ENCODE measurements around the gene MUCL3. TPM values are rescaled to one million over a fixed set of nuclear protein-coding genes. Genes with fewer than 3 reads are reported as not detected.

MUCL3 gene
- total and polyA plus RNA-seq, 2 of the 8 experiments (the other 6 are each of a cell fraction or from before 2014, with no cell fraction given) = 0.15 to 0.37 TPM

DNA sequence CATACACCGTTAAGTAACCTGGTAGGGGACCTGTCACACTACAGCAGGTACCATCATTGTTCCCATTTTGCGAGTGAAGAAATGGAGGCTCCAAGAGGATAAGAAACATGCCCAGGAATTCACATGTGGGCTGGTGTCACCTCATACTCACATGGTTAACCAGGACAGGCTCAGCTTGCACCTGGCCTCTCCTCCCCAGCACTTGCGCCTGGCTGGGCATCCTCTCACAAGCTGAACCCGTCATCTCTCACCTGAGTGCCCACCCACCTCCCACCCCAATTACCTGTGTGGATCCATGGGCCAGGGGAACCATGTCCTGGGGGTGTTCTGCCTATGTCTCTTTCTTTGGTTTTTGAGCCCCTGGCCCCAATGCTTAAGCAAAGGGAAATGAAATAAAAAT lies 10.3 kb upstream of the MUCL3 start:
- Histone ChIP-seq H3K36me3 (ENCODE audit: control insufficient read depth in 2 of 4, insufficient read depth in 4 of 4, low read length in 3 of 4) (peaks cover 0 to 15% (median 9%) of the 10 kb centered on the region in 4 experiments; a peak in 5 of 8 replicates), H2BK5ac (ENCODE audit: low read depth, low read length) (no peak overlapping the region), H3K18ac (ENCODE audit: extremely low read depth, low read length) (no peak overlapping the region), H3K14ac (ENCODE audit: insufficient read length) (no peak overlapping the region), H3K9me3 (ENCODE audit: insufficient read depth in 2 of 2, low read depth in 1 of 2, low read length in 1 of 2) (peaks cover 0 to 6% of the 10 kb centered on the region in 2 experiments; a peak in 2 of 4 replicates), H3K9ac (replicated peaks in 1 of 4; ENCODE audit: extremely low read depth in 1 of 4, low read depth in 3 of 4, low read length in 3 of 4) (no peak overlapping the region), H3K79me2 (ENCODE audit: control insufficient read depth in 1 of 2, insufficient read depth in 2 of 2, low read length in 2 of 2) (no peaks in the 10 kb centered on the region), H3K23me2 (ENCODE audit: low read depth, low read length) (0 out of 2 replicates have a peak, but pooled peaks cover 4% of the 10 kb centered on the region), H3K4me1 (replicated peaks in 1 of 4; ENCODE audit: control insufficient read depth in 3 of 4, insufficient read depth in 4 of 4, low read length in 3 of 4) (0 out of 7 replicates have a peak, but pooled peaks cover 0 to 3% (median 0%) of the 10 kb centered on the region in 4 experiments), H4K20me1 (replicated peaks in 1 of 2; ENCODE audit: control insufficient read depth in 1 of 2, insufficient read depth in 2 of 2, low read length in 2 of 2) (no peaks in the 10 kb centered on the region), H3K4me3 (ENCODE audit: extremely low read depth in 1 of 4, insufficient read depth in 2 of 4, low read depth in 3 of 4, low read length in 4 of 4) (no peak overlapping the region), H2BK12ac (ENCODE audit: low read depth, low read length) (no peak overlapping the region), H4K91ac (replicated peaks; ENCODE audit: insufficient read length, low read length) (no peak overlapping the region), H2BK20ac (ENCODE audit: low read length) (no peak overlapping the region), H3K27me3 (replicated peaks in 1 of 4; ENCODE audit: control insufficient read depth in 3 of 4, extremely low read depth in 1 of 4, insufficient read depth in 3 of 4, low read length in 3 of 4) (no peaks in the 10 kb centered on the region), H2BK15ac (ENCODE audit: low read length) (no peak overlapping the region), H2AFZ (ENCODE audit: low read length) (no peak overlapping the region), H3K23ac (ENCODE audit: insufficient read length) (no peak overlapping the region), H3K27ac (ENCODE audit: low read depth, low read length) (no peak overlapping the region), H3K56ac (replicated peaks; ENCODE audit: insufficient read length, low read depth, low read length) (no peak overlapping the region), H4K8ac (ENCODE audit: extremely low read depth, insufficient read depth, low read length) (no peak overlapping the region), H2BK120ac (replicated peaks; ENCODE audit: low read depth, low read length) (no peak overlapping the region), H4K5ac (ENCODE audit: insufficient read length, low read depth, low read length) (no peak overlapping the region), H3K4me2 (ENCODE audit: insufficient read depth in 1 of 2, low read depth in 2 of 2, low read length in 2 of 2) (no peak overlapping the region), H3K79me1 (ENCODE audit: low read depth, low read length) (no peaks in the 10 kb centered on the region), H2AK5ac (ENCODE audit: low read depth, low read length) (no peak overlapping the region), H3K4ac (replicated peaks; ENCODE audit: insufficient read length, low read depth, low read length) (no peak overlapping the region)
- POLR2A ChIA-PET (ENCODE audit: partially characterized antibody) = interaction anchor here (0.8 to 2.1 kb wide), 3 partner anchors 10 to 157 kb away, joined by 3 to 8 read pairs (median 3); partner anchors contain the start of gene MUCL3
- DNase-seq (ENCODE audit: low read depth in 1 of 2, low spot score in 2 of 2) = no peak
- CTCF ChIA-PET (ENCODE audit: partially characterized antibody) = interaction anchor here (1.2 to 4.2 kb wide), 9 partner anchors 8 to 199 kb away, joined by 3 to 18 read pairs (median 6); no protein-coding TSS in a partner anchor
- no peak for TF ChIP-seq SP1 (IDR thresholded peaks at IDR 0.05; ENCODE audit: low read depth, low read length)
- no peak for TF ChIP-seq MAFK (IDR thresholded peaks at IDR 0.05; ENCODE audit: low read depth, low read length)
- TF ChIP-seq TCF12 (IDR thresholded peaks at IDR 0.05; ENCODE audit: low read depth, low read length) = no peak
- no peak for TF ChIP-seq NRF1 (IDR thresholded peaks at IDR 0.05; ENCODE audit: low read depth, low read length)
- no peak for TF ChIP-seq ASH2L (IDR thresholded peaks at IDR 0.05; ENCODE audit: low read length)
- no peak for TF ChIP-seq EP300 (IDR thresholded peaks at IDR 0.05; ENCODE audit: borderline replicate concordance in 1 of 2, low read depth in 2 of 2, low read length in 2 of 2)
- no peak for TF ChIP-seq POLR2AphosphoS5 (IDR thresholded peaks at IDR 0.05; ENCODE audit: low read depth, low read length)
- TF ChIP-seq BRCA1 (IDR thresholded peaks at IDR 0.05; ENCODE audit: low read depth, low read length) = no peak
- TF ChIP-seq KDM1A (IDR thresholded peaks at IDR 0.05; ENCODE audit: borderline replicate concordance, low read length) = no peak
- TF ChIP-seq EZH2 (IDR thresholded peaks at IDR 0.05; ENCODE audit: low read depth, low read length, severe bottlenecking) = no peak
- no peak for FAIRE-seq
- 89% methylated on average over 4 of the region's 4 CpGs; no CpG with 5 or more reads in 1 of the 2 experiments for WGBS, 2 experiments (ENCODE audit: extremely low coverage in 1 of 2, insufficient coverage in 1 of 2, insufficient read length in 1 of 2, insufficient replicate concordance in 2 of 2, low coverage in 1 of 2, low lambda C conversion rate in 2 of 2, missing lambda C conversion rate in 1 of 2)

All from H1 (cell line).